ENCODE data around the gene EIF5A.

- no peak for TF ChIP-seq GATA3 (IDR thresholded peaks at IDR 0.05; ENCODE audit: low read depth, low read length)
- no peak for TF ChIP-seq GATA2 (IDR thresholded peaks at IDR 0.05; ENCODE audit: low read depth, low read length)
Measured at GRCh38 chr17:7323731-7324437, 16.5 kb downstream of the EIF5A start.
